HG03097 (cell line): ENCODE results near the gene SLC39A11.
"Not testable (repeated sequence)": the region's sequence is repeated elsewhere in the genome, so short reads cannot be mapped to it uniquely, and the experiment has no call there.

Experiments
- ATAC-seq: cut with Tn5 transposase; IDR thresholded peaks from one replicate; pipeline ENCODE4 v1.9.1; 2021; ENCODE audit not compliant: unreplicated experiment, low FRiP score

Gene SLC39A11

DNA sequence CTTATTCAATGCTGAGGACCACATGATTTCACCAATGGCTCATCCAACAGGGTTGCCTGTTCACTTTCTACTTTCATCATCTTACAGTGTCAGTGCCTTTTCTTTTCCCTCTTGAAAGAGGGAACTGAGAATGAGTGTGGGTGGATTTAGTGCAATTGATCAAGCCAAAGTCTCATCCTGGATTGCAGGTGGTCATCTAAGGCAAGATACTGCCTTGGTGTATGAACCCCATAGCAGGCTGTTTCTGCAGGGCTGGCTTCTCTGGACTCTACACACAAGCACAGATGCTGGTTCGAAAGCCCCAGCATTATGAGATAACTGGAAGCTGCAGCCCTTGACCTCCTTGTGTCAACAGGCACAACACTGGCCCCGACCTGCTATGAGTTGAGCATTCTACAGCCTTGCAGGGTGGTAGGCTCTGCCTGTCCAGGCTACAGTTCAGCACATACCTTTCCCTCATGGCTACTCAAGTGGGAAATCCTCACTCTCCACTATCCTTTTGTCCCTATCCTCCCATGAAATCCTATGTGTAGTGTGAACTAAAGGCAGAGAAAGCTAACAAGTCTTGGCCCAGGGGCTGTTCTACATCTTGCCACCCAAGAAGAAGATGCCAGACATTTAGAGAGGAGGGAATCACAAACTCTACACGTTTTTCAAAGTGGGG, 358.7 kb downstream of the SLC39A11 start:
- ATAC-seq = no peak

DNA sequence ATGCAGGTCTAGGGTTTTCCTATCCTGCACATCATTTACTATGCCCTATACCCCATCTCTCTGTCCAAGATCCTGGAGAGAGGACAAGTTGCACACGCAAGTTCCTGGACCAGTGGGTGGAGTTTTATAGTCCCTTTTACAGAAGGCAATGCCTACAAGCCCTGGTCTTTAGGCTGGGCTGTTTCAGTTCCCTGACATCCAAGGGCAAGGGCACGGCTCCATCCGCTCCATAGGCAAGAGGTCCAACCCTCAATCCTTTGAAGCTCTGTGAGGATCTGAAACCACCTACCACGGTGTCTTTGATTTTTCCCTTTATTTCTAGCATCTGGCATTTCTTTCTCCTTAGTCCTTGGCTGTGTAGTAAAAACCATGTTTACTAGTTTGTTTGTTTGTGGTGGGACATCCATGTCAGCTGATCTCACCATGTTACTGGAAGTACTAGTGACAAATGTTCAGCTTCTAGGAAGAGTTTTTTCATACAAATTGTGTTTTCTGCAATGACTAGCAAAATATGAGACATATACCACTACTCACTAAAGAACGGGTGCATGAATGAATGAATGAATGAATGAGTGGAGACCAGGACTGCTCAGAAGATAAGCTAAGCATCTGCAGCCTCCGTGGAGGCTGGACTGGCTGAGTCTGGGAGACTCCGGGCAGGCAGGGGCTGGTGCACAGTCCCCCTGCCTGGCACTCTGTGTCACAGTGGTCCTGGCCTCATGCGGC, 359.4 kb downstream of the SLC39A11 start:
- ATAC-seq = no peak

DNA sequence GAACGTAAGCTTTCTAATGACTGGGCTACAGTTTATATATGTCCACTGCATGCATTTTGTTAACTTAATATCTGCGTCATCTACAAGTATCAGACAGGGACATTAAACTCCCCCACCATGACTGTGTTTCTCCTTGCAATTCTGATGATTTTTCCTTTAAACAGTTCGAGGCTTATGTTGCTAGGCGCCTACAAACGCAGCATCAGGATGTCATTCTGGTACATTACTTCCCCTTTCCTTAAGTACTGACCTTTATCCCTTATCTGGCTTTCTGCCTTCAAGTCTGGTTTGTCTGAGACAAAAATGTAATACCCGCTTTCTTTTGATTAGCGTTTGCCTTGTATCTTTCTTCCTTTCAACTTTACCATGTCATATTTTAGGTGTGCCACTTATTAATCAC, 362.4 kb downstream of the SLC39A11 start:
- ATAC-seq = no peak

DNA sequence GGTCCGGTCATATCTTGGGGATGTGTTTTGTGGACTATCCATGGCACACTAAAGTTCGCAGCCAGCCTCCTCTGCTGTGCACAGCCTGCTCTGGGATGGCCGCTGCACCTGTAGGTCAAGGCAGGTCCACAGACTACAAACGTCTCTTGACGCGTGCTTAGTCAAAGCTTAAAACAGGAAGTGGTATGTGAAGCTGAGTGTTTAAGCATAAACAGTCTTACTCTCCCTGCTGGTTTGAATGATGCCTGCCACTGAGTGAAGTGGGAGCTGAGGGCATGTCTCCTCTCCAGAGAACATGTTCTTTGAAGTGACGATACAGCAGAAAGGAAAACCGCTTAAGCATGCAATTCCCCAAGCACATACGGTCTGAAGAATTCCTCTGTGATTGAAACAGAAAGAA, 365.6 kb downstream of the SLC39A11 start:
- ATAC-seq = peak; percentile 94

DNA sequence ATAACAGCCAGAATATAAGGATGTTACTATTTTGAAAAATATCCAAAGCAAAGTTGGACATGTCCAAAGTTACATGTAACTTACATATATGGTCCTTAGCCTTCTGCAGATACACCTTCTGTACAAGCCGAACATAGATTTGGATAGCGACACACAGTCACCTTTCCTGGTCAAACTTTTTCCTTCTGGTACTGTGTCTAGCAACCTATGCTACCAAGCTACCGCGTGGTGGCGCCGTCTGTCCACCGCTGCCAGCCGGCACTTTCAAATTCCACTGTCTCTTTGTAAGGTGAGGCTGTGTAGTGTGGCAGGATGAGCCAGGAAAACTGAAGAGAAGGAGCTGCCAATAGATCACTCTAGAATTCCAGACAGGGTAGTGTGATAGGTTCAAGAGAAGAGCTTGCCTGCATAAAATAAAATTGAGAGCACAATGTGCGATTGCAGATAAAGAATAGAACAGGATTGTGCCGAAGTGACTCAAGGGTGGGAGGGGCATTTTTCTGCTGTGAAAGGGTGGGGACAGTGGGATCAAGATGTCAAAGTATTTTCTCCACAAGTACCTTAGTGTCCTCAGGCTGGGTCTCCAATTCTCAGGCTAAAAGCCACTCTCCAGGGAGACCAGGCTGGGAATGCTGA, 366.9 kb downstream of the SLC39A11 start:
- ATAC-seq = no peak

DNA sequence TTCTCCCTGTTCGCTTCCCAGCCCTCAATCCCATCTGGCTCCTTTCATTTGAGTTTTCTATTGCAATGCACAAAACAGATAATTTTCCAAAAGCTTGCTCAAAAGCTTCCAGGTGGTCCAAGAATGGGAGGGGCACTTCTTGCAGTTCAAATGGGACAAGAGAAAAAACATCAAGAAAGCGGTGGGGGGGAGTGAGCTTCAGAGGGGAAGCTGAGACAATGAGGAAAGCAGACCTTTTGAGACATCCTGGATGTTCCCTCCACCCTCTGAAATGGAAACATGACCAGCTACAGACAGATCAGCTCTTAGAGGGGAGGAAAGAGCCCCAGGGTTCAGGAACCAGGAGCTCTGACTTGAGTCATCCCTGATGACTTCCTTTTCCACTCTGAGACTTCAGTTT, 368.2 kb downstream of the SLC39A11 start:
- no peak for ATAC-seq

DNA sequence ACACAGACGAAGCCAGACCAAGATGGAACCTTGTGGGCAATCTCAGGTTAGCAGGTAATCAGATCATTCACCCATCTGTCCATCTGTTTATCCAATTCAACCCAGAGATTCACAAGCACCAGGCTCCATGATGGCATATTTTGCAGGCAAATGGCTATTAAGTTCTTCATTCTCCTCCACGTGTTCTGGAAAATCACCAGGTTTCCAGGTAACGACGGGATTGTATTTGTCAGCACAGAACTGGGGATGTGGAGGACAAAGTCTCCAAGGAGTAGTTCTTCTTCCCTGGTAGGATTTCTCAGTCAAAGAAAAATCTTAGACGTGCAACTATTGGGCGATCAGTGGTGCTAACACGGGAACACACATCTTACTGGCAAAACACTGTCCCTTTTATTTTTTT, 368.8 kb downstream of the SLC39A11 start:
- no peak for ATAC-seq

DNA sequence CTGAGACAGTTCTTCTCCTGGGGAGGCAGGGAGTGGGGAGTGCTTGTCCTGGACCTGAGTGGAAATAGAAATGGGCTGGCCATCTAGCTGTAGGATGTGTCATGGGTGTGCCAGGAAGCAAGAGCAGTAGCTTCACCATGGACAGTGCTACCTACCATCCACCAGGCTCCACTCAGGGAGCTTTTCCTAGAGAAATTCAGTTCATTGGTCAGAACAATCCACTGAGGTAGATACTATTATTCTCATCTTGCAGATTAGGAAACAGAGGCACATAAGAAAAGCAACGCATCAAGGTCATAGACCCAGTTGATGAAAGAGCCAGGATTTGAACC, 372.0 kb downstream of the SLC39A11 start:
- no peak for ATAC-seq

DNA sequence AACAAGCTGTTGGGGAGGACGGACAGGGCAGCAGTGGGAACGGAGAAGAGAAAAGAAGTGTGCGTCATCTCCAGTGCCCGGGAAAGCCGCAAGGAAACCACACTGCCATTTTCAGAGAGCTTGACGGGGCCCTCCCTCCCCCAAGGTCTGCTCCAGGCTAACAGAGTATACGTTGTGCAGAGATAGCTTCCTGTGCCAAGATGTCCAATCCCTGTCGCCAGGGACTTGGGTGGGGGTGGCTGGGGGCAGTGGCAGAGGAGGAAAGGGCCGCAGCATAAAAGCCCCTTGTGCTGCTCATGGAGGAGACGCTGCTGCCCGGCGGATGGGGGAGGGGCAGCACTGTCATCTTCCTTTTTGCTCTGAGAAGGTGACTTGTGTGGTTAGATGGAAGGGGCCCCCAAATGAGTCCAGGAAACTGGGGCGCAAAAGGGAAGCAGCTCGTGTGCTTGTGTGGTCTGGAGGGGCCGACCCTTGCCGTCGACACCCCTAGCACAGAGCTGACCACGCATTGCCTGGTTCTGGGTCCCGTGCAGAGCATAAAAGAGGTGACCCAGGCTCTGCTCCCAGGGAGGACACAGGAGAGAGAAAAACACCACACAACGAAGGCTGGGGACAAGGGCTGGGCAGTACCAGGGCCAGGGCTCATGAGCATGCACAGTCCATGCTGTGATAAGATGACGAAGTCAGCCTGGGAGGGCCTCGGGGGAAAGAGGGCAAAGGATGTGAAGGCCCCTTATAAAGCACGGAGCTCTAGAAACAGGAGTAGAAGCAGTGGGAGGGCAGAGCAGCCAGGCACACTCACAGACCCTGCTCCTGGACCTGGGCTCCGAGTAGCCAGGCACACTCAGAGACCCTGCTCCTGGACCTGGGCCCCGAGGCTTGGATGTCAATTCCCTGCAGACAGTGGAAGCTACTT, 372.7 kb downstream of the SLC39A11 start:
- peak; percentile 80 for ATAC-seq

DNA sequence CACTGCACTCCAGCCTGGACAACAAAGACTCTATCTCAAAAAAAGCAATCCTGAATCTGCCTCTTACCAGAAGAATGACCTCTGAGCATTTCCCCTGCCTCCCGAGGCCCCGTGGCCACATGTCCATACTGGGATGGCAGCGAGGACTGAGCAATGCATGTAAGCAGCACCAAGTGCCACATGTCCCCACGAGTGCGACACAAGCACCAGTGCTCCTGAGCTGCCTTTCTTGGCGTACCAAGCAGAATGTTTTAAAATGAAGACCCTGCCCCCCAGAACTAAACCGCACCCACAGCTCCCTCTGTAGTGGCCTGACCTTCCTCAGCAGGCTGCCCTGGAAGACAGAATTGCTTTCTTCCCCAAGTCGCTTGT, 373.3 kb downstream of the SLC39A11 start:
- no peak for ATAC-seq

DNA sequence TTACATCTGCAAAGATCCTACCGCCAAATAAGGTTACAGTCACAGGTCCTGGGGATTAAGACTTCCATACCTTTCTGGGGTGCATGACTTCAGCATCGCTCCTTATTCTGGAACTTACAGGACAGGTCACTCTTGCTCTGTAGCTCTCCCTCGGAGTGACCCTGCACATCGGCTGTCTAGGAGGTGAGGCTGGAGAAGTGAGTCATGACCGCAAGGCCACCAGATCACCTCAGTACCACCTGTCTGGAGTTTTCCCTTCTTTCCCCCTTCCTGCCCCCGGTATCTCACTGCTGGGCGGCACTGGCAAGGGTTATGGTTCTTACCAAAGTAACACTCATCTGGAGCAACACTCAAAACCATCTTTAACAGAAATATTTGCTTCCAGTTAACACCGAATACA, 374.8 kb downstream of the SLC39A11 start:
- no peak for ATAC-seq

DNA sequence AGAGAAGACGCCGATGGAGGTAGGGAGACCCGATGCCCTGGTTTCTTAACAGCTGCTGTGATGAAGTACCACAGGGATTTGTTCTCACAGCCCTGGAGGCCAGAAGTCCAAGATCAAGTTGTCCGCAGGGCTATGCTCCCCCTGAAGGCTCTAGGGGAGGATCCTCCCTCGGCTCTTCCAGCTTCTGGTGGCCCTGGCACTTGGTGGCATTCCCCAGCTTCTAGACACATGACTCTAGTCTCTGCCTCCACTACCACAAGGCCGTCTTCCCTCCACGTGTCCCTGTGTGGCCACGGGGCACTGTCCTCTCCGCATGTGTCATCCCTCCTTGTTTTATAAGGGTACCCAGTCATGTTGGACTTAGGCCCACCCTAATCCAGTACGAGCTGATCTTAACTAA, 375.2 kb downstream of the SLC39A11 start:
- no peak for ATAC-seq

DNA sequence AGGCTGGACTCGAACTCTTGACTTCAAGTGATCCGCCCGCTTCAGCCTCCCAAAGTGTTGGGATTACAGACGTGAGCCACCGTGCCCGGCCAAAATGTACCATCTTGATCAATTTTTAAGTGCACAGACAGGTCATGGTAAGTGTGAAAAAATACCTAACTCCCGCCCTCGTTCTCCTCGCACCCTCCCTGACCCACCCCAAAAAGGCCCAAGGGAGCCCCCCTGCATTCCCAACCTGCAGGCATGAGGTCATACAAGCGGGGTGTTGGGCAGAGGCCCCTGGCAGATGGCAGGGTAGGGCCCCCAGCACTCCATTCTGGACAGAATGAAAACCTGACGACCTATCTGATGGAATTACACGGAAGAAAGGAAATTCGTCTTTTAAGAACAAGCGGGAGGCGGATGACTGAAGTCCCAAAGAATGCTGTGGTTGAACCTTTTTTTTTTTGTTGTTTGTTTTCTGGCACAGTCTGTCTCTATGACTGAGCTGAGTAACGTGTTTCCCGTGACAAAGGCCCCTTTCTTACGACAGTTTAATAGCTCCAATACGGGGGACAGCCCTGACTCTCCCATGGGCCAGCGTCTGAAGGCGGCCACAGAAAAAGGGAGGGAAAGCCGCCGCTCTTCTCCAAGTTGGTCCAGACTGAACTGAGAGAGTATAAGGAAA, 376.4 kb downstream of the SLC39A11 start:
- ATAC-seq = no peak

DNA sequence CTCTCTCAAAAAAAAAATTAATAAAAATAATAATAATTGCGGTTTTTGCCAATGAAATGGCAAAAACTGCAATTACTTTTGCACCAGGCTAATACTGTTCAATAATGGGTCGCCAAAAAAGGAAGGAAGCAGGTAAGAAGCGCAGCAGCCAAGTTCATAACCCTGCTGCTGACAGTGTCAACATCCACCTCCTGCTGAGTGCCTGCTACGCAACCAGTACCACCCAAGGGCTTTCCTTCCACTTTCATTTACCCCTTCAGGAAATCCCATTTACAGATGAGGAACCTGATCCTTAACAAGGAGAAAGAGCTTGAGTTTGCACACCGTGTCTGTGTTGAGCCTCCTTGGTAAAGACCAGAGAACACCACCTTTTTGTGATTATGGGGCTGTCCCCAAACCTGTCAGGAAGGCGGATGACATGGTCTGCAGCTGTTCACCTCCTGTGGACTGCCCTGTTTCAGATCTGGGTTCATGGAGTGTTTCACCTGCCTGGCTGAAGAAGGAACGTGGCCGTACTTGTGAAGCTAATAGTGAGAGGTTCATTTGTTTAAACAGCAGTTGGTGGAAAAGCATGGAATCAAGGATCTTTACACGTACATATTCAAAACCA, 378.0 kb downstream of the SLC39A11 start:
- ATAC-seq = no peak

DNA sequence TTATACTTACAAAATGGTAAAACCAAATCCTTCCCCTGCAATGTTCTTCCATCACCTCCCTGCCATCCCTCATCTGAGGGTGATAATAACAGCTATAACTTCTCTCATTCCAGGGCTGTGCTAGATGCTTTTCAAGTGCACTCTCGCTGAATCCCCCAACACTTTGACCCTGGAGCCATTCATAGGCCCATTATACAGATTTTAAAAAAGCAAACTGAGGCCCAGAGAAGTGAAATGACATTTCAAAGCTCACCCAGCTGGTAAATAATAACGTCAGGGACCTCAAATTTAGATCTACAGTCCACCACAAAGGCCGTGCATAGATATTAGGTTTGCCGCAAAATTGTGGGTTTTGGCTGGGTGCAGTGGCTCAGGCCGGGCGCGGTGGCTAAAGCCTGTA, 378.8 kb downstream of the SLC39A11 start:
- no peak for ATAC-seq

DNA sequence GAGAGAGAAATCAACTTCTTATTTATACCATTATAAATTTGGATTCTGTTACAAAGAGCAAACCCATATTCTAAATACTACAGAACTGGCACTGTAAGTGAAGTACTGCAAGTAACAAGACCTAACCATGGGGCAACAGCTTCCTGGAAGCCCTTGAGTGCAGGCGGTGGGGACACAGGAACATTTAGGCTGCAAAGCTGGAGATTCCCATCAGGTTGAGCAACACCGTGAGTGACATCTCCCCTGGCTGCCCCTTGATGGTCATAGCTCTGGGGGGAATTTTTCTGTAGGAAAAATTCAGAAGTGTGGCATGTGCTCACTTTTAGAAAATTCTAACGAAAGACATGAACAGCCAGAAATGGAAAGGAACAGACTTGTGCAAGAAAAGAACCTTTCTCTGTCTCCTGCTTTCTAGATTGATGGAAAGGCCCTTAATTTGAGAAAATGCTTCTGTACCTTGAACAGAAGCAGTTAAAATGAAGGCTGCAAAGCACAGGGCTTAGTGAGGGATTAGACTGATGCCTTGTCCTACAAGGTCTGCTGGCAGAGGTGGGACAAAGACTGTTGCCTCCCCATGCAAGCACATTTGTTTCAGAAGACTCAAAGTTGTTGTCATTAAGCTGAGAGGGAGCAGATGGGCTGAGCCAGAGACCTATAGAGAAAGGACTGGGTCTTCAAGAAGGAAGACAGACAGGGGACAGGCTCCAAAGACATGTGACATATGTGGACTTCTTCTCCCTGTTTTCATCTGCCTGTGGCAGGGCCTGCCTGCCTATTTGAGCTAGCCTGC, 380.8 kb downstream of the SLC39A11 start:
- no peak for ATAC-seq

DNA sequence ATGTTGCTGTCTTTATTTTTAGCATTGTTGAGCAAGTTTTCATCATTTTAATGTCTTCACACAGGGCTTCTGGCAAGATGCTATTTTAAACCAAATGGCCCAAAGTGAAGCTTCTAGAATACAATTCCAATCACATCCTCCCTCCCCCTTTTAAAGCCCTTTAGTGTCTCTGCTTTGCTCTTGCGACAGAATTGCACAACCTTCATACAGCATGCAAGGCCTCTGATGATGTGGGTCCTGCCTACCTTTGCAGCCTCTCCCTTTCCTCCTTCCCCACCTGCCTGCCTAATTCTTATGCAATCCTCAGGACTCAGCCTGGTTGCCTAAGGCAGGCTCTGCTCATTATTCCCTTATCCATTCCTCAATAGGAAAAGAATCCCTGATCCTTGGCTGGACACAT, 381.7 kb downstream of the SLC39A11 start:
- ATAC-seq = no peak

DNA sequence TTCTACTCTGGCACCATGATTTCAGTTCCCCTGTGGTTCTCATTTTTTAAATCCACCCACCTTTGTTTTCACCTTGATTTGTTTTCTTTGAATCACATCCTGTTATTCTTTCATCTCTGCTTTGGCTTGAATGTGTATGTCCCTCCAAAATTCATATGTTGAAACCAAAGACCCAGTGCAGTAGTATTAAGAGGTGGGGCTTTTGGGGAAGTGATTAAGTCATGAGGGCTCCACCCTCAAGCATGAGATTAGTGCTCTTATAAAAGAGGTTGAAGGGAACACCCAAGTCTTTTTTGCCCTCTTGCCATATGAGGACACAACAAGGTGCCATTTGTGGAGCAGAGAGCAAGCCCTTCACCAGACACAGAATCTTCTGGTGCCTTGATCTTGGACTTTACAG, 382.3 kb downstream of the SLC39A11 start:
- ATAC-seq = no peak

DNA sequence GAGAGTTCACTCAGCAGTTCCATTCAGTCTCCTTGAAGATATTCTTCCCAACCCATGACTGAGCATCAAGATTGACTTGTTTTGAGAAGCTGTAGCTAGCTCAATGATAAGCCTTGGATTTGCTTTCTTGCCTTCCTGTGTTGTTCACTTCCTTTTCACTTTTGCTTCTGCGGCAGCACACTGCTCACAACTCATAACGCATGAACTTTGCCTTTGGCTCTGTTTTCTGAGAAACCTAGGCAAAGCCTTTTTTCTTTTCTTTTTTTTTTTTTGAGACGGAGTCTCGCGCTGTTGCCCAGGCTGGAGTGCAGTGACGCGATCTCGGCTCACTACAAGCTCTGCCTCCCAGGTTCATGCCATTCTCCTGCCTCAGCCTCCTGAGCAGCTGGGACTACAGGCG, 383.8 kb downstream of the SLC39A11 start:
- not testable (repeated sequence) for ATAC-seq
